Left lung (tissue), 10 donors: ENCODE measurements around the gene COL4A2. TPM values are rescaled to one million over a fixed set of nuclear protein-coding genes. Genes with fewer than 3 reads are reported as not detected.

Source experiments
- ATAC-seq: fragments of 200-7000 bp; cut with Tn5 transposase; one replicate; pipeline ENCODE4 v1.9.1; 2020; ENCODE audit warnings: moderate library complexity
- DNase-seq, 4 donors: peaks; one replicate each; pipeline ENCODE4 v3.0.0-alpha.2; 2013 to 2020
- H3K27ac ChIP-seq, 2 donors: fragments of 200-600 bp; sonication (generic) in 1 of 2; one replicate each; pipeline versions ENCODE4 v1.5.0 to v1.8.0; 2020 to 2021
- H3K27me3 ChIP-seq, 2 donors: fragments of 200-600 bp; sonication (generic) in 1 of 2; one replicate each; pipeline versions ENCODE4 v1.5.0 to v1.8.0; 2020 to 2021
- H3K36me3 ChIP-seq, 2 donors: fragments of 200-600 bp; sonication (generic) in 1 of 2; one replicate each; pipeline versions ENCODE4 v1.5.0 to v1.8.0; 2020 to 2021
- H3K4me1 ChIP-seq, 2 donors: fragments of 200-600 bp; one replicate each; pipeline ENCODE4 v1.8.0; 2021
- H3K4me3 ChIP-seq, 2 donors: fragments of 200-600 bp; sonication (generic) in 1 of 2; one replicate each; pipeline versions ENCODE4 v1.5.0 to v1.8.0; 2020 to 2021; ENCODE audit warnings: mild to moderate bottlenecking in 1 of 2
- H3K9me3 ChIP-seq, 2 donors: fragments of 200-600 bp; sonication (generic) in 1 of 2; one replicate each; pipeline versions ENCODE4 v1.5.0 to v1.8.0; 2020 to 2021
- intact Hi-C, 2 donors: fragments of 100-400 bp; cut with DNase I; formaldehyde crosslinking; loops; one replicate each; pipeline versions ENCODE4 v1.11.2 to v1.14.2; 2022
- polyA plus RNA-seq, 6 donors: library from polyadenylated mRNA; unstranded; fragments of 120-200 nt; gene quantifications; one replicate each; pipeline ENCODE4 v1.2.1, GENCODE V29; 2013; ENCODE audit not compliant: insufficient read length in 6 of 6
- total RNA-seq, 2 donors: library from RNA; stranded (reverse); fragmentation: NEBNext Ultra II Directional; extraction: Animal tissue kit (Norgen Biotek cat#: 25700); gene quantifications; one replicate each; pipeline ENCODE4 v1.2.1, GENCODE V29; 2021
- TF ChIP-seq, protein P1 (sequence below), 2 donors: fragments of 200-600 bp; sonication (generic) in 1 of 2; IDR thresholded peaks; one replicate each; pipeline versions ENCODE4 v1.5.0 to v1.8.0; 2021; ENCODE audit warnings: antibody characterized with exemption in 2 of 2
- donor health status: DM: no; HTN: yes; CAD: no.
- donor health status: DM: no; HTN: no; CAD: no.

COL4A2 gene
- total and polyA plus RNA-seq, 8 donors, result 307 to 638 (median 395) TPM

DNA sequence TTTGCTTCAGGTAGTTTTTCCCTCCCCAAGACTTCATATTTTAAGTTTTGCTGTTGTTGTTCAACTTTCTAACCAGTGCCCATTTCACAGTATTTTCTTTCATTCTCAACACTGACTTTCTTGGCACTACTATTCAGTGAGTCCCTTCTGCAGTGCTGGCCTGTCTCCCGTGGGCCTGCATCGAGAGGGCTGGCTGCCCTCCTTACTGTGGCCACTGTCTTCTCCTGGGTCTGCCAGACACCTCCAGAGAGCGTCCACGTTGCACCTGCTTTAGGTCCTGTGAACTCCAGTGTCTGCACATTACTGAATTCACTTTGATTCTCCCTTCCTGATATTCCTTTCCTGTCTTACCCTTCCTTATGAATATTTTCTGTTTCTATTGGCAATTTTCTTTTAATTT lies 27.4 kb upstream of the COL4A2 start:
- intact Hi-C loops, result no loop called here
- TF ChIP-seq, protein P1, sequence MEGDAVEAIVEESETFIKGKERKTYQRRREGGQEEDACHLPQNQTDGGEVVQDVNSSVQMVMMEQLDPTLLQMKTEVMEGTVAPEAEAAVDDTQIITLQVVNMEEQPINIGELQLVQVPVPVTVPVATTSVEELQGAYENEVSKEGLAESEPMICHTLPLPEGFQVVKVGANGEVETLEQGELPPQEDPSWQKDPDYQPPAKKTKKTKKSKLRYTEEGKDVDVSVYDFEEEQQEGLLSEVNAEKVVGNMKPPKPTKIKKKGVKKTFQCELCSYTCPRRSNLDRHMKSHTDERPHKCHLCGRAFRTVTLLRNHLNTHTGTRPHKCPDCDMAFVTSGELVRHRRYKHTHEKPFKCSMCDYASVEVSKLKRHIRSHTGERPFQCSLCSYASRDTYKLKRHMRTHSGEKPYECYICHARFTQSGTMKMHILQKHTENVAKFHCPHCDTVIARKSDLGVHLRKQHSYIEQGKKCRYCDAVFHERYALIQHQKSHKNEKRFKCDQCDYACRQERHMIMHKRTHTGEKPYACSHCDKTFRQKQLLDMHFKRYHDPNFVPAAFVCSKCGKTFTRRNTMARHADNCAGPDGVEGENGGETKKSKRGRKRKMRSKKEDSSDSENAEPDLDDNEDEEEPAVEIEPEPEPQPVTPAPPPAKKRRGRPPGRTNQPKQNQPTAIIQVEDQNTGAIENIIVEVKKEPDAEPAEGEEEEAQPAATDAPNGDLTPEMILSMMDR (IDR thresholded peaks at IDR 0.05), result no peak
- H3K36me3 ChIP-seq, result no peaks in the 10 kb centered on the region
- ATAC-seq, result no peak
- no peak overlapping the region for H3K4me3 ChIP-seq
- no peaks in the 10 kb centered on the region for H3K9me3 ChIP-seq
- DNase-seq, result no peak
- no peaks in the 10 kb centered on the region for H3K27me3 ChIP-seq
- H3K4me1 ChIP-seq, result peaks cover 5 to 10% of the 10 kb centered on the region in 2 donors
- H3K27ac ChIP-seq, result no peak overlapping the region

DNA sequence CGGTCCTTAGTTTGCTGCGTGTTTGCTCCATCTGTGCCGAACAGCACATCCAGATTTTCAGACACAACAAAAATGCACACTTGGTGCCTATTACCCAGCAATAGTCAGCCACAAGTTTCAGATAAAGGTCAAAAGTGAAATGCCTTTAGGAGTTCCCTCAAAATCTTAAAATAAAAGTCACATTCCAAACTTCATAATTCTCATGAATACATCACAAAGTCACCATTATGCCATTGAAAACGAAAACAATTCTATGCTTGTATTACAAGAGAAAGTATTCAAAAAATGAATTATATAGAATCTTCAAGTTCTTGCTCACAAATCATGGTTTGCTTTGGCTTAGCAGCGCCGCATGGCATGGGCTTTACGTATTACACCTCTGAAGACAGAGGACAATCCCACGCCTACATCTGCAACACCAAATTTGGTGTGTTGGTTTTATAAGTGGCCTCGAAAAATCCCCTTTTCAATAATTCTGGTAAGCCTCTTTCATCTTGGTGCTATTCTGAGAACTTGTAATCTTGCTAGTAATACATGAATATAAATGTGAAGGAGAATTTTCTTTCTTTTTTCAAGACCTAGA lies 26.8 kb upstream of the COL4A2 start:
- intact Hi-C loops, result no loop called here
- H3K36me3 ChIP-seq, result no peaks in the 10 kb centered on the region
- H3K4me3 ChIP-seq, result no peak overlapping the region
- DNase-seq (no peak), ATAC-seq (no peak)
- TF ChIP-seq, protein P1 (IDR thresholded peaks at IDR 0.05), result no peak
- H3K4me1 ChIP-seq, result peaks cover 10 to 11% of the 10 kb centered on the region in 2 donors
- no peaks in the 10 kb centered on the region for H3K27me3 ChIP-seq
- H3K27ac ChIP-seq, result no peak overlapping the region
- no peaks in the 10 kb centered on the region for H3K9me3 ChIP-seq

- Histone ChIP-seq H3K27ac (no peak overlapping the region), H3K4me1 (peaks cover 10 to 11% of the 10 kb centered on the region in 2 donors), H3K36me3 (no peaks in the 10 kb centered on the region), H3K27me3 (no peaks in the 10 kb centered on the region), H3K9me3 (no peaks in the 10 kb centered on the region), H3K4me3 (no peak overlapping the region)
- ATAC-seq, result no peak
- TF ChIP-seq, protein P1 (IDR thresholded peaks at IDR 0.05), result no peak
- intact Hi-C loops, result no loop called here
- DNase-seq, result no peak
Measured at GRCh38 chr13:110280985-110281688, 25.9 kb upstream of the COL4A2 start.

DNA sequence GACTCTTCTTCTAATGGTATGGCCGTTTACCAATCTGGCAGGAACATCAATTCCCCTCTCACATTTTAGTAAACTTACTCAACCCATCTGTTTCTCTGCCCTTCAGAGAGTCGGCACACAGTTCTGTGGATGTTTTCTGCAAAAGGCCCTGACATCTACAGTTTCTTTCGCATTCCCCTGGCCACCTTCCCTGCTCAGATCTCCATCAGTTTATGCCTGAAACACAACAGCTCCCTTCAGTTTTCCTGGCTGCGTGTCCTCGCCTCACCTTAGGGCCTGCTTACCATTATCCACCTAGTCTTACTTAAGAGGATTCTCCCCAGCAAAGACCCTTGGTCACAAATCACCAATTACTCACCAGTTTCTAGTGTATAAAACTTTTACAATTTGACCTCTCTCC lies 25.3 kb upstream of the COL4A2 start:
- TF ChIP-seq, protein P1 (IDR thresholded peaks at IDR 0.05), result no peak
- intact Hi-C loops, result no loop called here
- Histone ChIP-seq H3K36me3 (no peaks in the 10 kb centered on the region), H3K27ac (no peak overlapping the region), H3K27me3 (no peaks in the 10 kb centered on the region), H3K9me3 (no peaks in the 10 kb centered on the region), H3K4me3 (no peak overlapping the region), H3K4me1 (peaks cover 11 to 13% of the 10 kb centered on the region in 2 donors)
- ATAC-seq (no peak), DNase-seq (no peak)

- ATAC-seq, result no peak
- Histone ChIP-seq H3K27me3 (no peaks in the 10 kb centered on the region), H3K27ac (no peak overlapping the region), H3K36me3 (no peaks in the 10 kb centered on the region), H3K4me1 (peaks cover 13 to 15% of the 10 kb centered on the region in 2 donors), H3K9me3 (no peaks in the 10 kb centered on the region), H3K4me3 (no peak overlapping the region)
- TF ChIP-seq, protein P1 (IDR thresholded peaks at IDR 0.05), result no peak
- intact Hi-C loops, result no loop called here
- DNase-seq, result no peak
Measured at GRCh38 chr13:110282316-110282841, 24.7 kb upstream of the COL4A2 start.
